ENCODE measurements around the gene ARRDC5.

- TF ChIP-seq CTCF (IDR thresholded peaks at IDR 0.05; ENCODE audit: poor library complexity, severe bottlenecking) (no peak), TAF1 (IDR thresholded peaks at IDR 0.05; ENCODE audit: low read depth) (no peak), MXI1 (conservative IDR thresholded peaks at IDR 0.05; ENCODE audit: poor library complexity, severe bottlenecking) (no peak), EZH2 (IDR thresholded peaks at IDR 0.05; ENCODE audit: borderline replicate concordance, insufficient read depth, low read length, poor library complexity, severe bottlenecking) (no peak), POLR2AphosphoS5 (IDR thresholded peaks at IDR 0.05) (no peak), RAD21 (conservative IDR thresholded peaks at IDR 0.05) (no peak)
- TF ChIP-seq, protein P1, sequence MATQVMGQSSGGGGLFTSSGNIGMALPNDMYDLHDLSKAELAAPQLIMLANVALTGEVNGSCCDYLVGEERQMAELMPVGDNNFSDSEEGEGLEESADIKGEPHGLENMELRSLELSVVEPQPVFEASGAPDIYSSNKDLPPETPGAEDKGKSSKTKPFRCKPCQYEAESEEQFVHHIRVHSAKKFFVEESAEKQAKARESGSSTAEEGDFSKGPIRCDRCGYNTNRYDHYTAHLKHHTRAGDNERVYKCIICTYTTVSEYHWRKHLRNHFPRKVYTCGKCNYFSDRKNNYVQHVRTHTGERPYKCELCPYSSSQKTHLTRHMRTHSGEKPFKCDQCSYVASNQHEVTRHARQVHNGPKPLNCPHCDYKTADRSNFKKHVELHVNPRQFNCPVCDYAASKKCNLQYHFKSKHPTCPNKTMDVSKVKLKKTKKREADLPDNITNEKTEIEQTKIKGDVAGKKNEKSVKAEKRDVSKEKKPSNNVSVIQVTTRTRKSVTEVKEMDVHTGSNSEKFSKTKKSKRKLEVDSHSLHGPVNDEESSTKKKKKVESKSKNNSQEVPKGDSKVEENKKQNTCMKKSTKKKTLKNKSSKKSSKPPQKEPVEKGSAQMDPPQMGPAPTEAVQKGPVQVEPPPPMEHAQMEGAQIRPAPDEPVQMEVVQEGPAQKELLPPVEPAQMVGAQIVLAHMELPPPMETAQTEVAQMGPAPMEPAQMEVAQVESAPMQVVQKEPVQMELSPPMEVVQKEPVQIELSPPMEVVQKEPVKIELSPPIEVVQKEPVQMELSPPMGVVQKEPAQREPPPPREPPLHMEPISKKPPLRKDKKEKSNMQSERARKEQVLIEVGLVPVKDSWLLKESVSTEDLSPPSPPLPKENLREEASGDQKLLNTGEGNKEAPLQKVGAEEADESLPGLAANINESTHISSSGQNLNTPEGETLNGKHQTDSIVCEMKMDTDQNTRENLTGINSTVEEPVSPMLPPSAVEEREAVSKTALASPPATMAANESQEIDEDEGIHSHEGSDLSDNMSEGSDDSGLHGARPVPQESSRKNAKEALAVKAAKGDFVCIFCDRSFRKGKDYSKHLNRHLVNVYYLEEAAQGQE (IDR thresholded peaks at IDR 0.05; ENCODE audit: borderline replicate concordance): no peak
These were observed 11.5 kb upstream of the ARRDC5 start for GRCh38 chr19:4913996-4914735.
